Measurements from ENCODE around the gene ZC2HC1C.
A peak's percentile ranks its signal among the peaks of the same experiment; 100 is the strongest.
"Not testable (repeated sequence)": the region's sequence is repeated elsewhere in the genome, so short reads cannot be mapped to it uniquely, and the experiment has no call there.

The ZC2HC1C gene

GRCh38 chr14:75059642-75060041 is 9.8 kb upstream of the ZC2HC1C start:
- DNase-seq: no peak

GRCh38 chr14:75060420-75060819 is 9.0 kb upstream of the ZC2HC1C start:
- no peak for DNase-seq

DNA sequence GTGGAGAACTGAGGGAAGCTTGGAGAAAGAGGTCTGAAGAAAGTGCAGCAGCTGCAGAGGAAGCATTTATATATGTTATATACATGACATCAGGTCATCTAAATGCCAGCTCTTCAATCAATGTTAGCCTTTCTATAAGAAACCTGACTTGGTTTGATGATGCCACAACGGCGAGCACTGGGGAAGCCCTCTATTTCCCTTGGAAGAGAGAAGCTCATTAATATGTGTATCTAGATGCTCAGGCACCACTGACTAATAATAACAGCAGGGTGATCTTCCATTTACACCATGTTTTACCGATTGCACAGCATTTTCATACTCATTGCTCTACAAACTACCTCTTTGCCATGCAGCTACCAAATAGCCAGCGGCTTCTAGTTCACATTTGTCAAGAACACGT is 6.4 kb upstream of the ZC2HC1C start:
- no peak for DNase-seq

DNA sequence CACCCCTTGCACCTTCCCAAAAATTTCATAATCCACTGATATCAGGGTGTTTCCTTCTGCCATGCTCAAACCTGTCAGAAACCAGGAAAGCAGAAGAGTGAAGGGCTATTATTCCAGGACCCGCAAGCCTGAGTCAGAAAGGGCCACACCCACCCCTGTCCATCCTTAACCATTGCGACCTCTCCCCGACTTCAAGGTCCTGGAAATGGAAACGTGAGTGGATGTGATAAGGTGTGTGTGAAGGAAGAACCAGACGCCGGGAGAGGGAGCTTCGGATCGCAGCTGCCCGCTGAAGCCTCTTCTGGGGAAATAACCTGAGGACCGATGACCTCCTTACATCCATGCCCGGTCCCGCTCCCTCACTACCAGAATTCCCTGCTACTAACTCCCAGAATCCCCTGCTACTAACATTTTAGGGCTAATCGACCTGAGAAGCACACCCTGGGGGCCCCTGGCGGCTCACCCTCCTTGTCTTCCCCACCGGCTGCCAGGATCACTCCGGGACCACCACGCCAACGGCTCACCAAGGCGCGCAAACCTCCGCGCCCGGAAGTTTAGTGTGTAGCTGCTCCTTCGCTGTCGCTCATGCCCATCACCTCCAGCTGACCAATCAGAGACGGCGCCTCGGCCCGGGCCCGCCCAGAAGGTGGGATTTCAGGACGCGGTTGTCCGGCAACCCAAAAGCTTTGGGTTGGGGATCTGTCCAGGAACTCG is 5.8 kb upstream of the ZC2HC1C start, which contains the start of gene ACYP1:
ACYP1 (minus strand) TSS at position 534 of the 714 bp plus-strand sequence; CDS start at position 63, 471 bp downstream.
- peak; percentile 89 for DNase-seq

- DNase-seq: no peak
These were observed 5.3 kb upstream of the ZC2HC1C start for GRCh38 chr14:75064205-75064567.

DNA sequence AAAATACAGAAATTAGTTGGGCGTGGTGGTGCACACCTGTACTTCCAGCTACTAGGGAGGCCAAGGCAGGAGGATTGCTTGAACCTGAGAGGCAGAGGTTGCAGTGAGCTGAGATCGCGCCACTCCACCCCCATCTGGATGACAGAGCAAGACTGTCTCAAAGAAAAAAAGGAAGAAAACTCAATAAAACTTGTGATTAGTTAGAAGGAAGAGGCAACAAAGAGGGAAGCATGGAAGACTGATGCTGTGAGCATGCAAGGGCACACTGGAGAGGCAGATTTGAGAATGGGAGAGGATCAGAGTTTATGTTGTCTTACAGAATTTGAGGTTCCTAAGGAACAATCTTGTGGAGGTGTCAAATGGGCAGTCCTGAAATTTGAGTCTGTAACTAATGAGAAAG is 2.8 kb upstream of the ZC2HC1C start:
- no peak for DNase-seq

- DNase-seq: no peak
These were observed 2.2 kb upstream of the ZC2HC1C start for GRCh38 chr14:75067212-75067611.

GRCh38 chr14:75067765-75068164 is 1.7 kb upstream of the ZC2HC1C start:
- not testable (repeated sequence) for DNase-seq

DNA sequence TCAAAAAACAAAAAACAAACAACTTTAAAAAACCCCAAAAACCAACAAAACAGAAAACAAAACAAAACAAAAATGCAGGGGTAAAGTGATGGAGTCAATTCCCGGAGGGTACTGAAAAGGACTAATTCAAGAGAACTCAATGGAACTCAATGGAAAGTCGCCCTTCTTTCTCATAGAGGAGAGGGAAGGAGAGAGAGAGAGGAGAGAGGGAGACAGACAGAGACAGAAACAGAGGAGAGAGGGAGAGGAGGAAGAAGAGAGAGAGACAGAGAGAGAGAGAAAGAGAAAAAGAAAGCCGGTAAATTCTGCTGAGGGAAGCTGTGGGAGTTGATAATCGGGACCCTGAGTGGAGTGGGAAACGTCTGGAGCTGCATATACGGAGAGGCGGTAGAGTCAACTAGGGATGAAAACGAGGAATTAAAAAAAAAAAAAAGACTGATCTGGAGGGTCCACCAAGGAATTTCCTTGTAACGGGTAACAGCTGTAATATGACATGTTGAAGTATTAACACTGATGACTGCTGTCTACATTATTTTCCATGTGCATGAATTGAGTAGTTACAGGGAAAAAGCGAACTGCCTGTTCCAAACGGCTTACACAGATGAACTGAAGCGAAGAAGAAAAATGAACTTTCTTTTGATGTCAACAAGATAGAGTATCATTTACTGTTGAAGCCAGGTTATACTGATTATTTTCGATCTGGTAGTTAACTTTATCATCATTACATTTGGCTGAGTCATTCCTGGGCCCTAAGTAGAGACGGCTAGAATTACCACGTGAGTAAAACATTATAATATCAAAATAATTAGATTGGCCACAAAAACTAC is 934 bp upstream of the ZC2HC1C start:
- DNase-seq: no peak

DNA sequence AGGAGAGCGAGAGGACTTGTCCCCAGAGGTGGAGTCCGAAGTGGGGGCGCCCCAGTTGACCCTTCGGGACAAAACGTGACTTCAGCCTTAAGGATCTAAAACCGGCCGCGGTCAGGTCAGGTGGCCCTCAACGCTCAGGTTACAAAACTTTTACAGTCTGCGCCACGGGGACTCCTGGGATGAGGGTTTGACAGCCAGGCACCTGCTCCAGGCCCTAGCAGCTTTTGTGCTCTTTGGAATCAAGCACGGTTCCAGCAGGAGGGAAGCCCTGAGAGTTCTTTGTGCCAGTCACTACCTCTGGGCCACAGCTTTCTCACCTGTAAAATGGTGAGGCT is 337 bp downstream of the ZC2HC1C start:
- no peak for DNase-seq

- DNase-seq: no peak
These were observed 942 bp downstream of the ZC2HC1C start for GRCh38 chr14:75070383-75070782.

GRCh38 chr14:75077794-75078193 is 8.4 kb downstream of the ZC2HC1C start:
- no peak for DNase-seq

DNA sequence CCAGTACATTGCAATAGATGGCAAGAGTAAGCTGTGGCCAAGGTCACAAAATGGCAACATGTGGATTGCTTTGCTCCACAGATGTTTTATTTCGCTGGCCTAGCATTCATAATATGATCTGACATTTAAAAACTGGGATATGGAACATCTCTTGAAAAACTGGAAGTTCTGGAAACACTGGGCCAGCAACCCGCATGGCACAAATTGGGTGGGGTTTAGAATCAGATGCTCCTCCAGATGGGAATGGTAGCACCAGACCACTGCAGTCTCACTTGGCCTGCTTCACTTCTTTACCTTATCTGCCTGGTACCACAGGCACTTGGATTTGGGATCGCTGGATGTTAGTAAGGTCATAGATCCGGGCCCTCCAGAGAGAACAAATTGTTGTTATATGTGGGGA is 10.1 kb downstream of the ZC2HC1C start:
- no peak for DNase-seq

DNA sequence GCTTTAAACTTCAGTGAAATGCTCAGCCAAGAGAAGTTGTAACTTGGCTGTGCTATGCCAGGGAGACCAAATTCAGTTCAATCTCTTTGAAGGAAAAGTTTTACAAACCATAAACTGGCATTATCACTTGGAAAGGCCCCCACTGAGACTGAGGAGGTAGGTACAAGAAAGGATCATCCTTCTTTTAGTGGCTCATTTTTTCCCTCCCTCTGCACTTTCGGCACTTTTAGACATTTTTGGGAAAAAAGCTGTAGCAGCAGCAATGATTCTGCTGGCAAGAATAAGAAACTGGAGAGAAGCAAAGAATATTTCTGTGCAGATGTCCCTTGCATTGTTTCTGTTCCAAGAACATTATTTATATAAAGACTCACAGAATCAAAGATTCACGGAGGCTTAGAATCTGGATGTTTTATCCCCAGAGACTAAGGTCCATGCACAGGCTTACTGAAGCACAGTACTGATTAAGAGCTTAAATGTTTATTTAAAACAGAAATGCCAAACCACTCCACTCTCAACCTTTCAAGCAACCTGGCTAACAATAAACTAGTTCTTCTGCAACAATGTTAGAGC is 12.3 kb downstream of the ZC2HC1C start:
- no peak for DNase-seq

GRCh38 chr14:75083271-75083670 is 13.8 kb downstream of the ZC2HC1C start:
- DNase-seq: no peak

DNA sequence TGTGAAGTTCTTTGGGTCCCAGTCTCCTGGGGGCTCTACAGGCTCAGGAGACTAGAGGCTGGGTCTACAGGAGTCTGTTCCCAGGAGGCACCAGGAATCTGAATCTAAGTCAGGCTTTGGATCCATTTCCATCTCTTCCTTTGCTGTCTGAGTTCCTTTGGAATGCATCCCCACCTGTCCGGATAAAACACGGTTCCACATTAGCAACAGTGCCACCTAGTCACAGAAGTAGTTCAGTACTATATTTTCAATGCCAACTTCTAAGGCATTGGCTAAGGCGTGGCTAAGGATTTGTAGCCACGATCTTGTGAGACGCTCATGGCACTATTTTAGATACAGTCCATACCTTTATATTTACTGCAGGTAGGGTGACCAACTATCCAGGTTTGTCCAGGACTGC is 15.1 kb downstream of the ZC2HC1C start:
- DNase-seq: no peak

DNA sequence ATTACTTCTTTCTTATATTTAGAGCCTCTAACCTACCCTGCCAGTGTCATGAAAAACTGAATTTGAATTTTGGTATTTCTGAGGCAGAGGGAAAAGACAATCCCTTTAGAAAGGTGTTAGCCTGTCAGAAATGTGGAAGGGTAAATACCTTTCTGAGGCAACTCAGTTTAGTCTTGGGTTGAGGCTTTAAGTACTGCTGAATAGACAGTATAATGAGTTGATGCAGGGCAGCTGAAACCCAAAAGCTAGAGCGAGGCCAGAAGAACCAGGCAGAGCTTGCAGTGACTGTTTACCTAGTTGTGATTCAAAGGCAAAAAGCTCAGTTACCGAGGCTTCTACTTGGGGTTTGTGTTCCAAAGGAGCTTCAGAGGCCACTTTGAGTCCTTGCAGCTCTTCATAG is 18.7 kb downstream of the ZC2HC1C start:
- DNase-seq: no peak

GRCh38 chr14:75088566-75089373 is 19.3 kb downstream of the ZC2HC1C start:
- DNase-seq: no peak

DNA sequence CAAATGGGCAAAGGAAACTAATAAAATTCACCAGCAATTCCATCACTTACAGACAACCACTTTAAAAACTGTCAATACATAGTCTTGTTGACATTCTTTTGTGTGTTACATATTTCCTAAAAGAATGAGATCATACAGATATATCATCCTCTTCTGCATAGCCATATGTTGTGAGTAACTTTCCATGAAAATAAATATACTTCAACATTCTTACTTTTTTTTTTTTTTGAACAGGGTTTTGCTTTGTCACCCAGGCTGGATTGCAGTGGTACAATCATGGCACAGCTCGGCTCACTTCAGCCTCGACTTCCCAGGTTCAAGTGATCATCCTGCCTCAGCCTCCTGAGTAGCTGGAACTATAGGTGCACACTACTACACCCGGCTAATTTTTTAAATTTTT is 20.9 kb downstream of the ZC2HC1C start:
- DNase-seq: no peak

DNA sequence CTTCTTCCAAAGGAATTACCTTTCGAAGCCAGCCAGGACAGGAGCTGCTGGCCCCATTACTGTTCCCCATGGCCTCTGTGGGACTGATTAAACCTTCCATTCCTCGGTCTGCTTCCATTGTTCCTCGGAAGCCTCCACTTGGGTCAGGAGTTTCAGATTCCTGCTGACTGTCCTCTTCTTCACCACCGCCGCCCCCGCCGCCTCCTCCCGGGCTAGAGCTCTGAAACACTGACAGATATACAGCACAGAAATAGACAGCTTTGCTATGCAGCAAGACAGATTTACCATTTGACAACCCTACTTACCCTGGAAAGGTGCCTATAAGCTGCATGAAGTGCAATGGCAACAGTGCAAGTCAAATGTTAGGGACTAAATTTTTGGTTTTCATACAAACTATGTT is 21.8 kb downstream of the ZC2HC1C start:
- DNase-seq: no peak

- DNase-seq: no peak
These were observed 23.3 kb downstream of the ZC2HC1C start for GRCh38 chr14:75092698-75093097.

DNA sequence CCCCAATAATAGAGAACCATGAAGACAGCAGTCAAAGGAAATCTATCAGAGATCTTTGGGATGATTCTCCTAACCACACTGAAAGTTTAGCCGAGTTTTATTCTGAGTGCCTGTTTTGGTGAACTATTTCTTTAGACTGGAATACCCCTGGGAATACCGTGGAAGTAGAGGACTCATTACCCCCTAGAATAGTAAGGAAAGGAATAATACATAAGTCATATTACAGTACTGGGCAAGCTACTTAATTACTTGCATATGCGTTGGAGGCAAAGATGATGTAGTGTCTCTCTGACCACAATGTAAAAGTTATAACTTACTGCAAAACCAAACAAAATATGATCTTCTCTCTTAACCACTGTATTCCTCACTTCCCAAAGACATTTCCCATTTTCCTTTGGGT is 25.5 kb downstream of the ZC2HC1C start:
- no peak for DNase-seq

DNA sequence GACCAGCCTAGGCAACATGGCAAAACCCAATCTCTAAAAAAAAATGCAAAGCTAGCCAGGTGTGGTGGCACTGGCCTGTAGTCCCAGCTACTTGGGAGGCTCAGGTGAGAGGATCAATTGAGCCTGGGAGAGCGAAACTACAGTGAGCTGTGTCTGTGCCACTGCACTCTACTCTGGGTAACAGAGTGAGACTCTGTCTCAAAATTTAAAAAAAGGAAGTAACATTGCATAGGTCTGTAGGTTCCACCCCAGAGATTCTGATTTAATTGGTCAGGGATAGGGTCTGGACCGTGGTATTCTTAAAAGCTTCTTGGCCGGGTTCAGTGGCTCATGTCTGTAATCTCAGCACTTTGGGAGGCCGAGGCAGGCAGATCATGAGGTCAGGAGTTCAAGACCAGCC is 26.2 kb downstream of the ZC2HC1C start:
- DNase-seq: no peak
